Epithelial cell of proximal tubule (primary cell): Measurements from ENCODE around the gene RPL18A. TPM values are rescaled to one million over a fixed set of nuclear protein-coding genes. Genes with fewer than 3 reads are reported as not detected.

Experiments used
- DNase-seq: peaks from one replicate; pipeline ENCODE4 v3.0.0-alpha.2; 2011; ENCODE audit warnings: low read depth
- H3K4me3 ChIP-seq: 2 replicates; pipeline ENCODE4 v1.5.1; 2011; ENCODE audit warnings: low read depth, mild to moderate bottlenecking, low read length
- total RNA-seq: library from RNA; depleted of rRNA; stranded (reverse); fragments of >200 nt; gene quantifications from 2 replicates; pipeline ENCODE4 v1.2.3, GENCODE V29; 2015
- TF ChIP-seq, protein P1 (sequence below): conservative IDR thresholded peaks from 2 replicates; pipeline ENCODE4 v1.5.1; 2012; ENCODE audit warnings: low read depth, mild to moderate bottlenecking, low read length

Gene RPL18A
- total RNA-seq, 1 donor from 2014 or later, result 2,411 TPM

DNA sequence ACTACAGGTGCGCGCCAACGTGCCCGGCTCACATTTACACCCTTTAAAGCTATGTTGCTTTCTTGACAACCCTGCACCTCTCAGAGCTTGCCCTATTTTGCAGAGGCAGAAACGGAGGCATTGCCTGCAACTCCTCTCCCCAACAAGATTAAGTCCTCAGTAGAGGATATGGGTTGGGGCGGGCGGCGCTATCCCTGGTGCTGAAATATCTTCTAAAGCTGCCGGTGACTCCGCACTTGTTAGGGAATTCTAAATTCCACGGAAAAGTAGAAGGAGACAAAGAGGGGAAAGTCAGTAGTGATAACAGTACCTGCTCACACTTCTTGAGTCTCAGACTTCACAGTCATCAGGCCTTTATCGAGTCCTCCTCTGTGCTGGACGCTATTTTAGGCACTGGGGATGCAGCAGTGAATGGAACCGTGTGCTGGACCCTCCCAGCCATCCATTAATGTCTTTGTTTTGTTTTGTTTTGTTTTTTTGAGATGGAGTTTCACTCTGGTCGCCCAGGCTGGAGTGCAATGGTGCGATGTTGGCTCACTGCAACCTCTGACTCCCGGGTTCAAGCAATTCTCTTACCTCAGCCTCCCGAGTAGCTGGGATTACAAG, 30.0 kb downstream of the RPL18A start:
- TF ChIP-seq, protein P1, sequence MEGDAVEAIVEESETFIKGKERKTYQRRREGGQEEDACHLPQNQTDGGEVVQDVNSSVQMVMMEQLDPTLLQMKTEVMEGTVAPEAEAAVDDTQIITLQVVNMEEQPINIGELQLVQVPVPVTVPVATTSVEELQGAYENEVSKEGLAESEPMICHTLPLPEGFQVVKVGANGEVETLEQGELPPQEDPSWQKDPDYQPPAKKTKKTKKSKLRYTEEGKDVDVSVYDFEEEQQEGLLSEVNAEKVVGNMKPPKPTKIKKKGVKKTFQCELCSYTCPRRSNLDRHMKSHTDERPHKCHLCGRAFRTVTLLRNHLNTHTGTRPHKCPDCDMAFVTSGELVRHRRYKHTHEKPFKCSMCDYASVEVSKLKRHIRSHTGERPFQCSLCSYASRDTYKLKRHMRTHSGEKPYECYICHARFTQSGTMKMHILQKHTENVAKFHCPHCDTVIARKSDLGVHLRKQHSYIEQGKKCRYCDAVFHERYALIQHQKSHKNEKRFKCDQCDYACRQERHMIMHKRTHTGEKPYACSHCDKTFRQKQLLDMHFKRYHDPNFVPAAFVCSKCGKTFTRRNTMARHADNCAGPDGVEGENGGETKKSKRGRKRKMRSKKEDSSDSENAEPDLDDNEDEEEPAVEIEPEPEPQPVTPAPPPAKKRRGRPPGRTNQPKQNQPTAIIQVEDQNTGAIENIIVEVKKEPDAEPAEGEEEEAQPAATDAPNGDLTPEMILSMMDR, result no peak
- no peak for DNase-seq

DNA sequence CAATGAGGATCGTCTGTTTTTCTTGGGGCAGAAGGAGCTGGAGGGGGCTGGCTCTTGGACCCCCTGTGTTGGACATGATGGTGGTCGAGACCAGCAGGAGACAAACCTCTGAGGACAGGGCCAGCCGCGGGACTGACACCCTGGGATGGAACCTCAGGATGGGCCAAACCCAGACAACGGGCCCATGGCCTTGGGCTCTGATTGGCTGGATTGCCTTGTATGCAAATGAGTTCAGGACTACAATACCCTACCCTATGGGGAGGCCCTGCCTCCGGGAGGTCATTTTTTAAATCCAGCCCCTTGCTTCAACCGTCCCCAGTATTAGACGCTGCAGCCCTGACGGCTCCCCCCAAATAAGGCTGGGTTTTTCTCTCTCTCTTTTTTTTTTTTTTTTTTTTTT, 34.1 kb downstream of the RPL18A start:
- TF ChIP-seq, protein P1, result no peak
- no peak for DNase-seq
- no peak overlapping the region for H3K4me3 ChIP-seq

More for the DNA sequence above, 30.0 kb downstream of the RPL18A start:
- no peak overlapping the region for H3K4me3 ChIP-seq

DNA sequence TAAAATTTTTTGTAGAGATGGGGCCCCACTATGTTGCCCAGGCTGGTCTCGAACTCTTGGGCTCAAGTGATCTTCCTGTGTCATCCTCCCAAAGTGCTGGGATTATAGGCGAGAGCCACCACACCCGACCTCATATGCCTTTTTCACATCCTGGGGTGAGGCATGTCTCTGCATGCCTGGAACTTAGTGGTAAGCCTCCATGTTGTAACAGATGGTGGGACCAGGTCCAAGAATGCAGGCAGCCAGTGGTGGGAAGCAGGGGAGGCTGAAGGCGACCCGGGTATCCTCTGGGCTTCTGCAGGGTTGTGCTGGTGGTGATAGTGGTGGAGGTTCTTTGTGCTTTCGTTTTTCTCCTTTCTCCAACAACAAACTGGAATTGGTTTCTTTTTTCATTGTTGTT, 43.0 kb downstream of the RPL18A start:
- no peak for DNase-seq
- H3K4me3 ChIP-seq, result no peak overlapping the region
- TF ChIP-seq, protein P1, result no peak

DNA sequence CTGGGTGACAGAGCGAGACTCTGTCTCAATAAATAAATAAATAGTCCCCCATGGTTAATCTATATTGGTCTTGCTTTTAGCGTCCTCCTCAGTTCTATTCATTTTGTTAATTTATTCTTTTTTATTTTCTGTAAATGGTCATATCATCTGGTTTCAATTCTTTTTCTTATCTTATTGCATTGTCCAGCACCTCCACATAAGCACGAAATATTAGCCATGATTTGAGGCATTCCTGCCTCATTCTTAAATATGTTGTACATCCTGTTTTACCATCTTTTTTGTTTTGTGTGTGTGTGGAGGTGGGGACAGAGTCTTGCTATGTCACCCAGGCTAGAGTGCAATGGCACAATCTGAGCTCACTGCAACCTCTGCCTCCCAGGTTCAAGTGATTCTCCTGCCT, 48.5 kb downstream of the RPL18A start:
- H3K4me3 ChIP-seq, result no peak overlapping the region
- TF ChIP-seq, protein P1, result no peak
- DNase-seq, result no peak

DNA sequence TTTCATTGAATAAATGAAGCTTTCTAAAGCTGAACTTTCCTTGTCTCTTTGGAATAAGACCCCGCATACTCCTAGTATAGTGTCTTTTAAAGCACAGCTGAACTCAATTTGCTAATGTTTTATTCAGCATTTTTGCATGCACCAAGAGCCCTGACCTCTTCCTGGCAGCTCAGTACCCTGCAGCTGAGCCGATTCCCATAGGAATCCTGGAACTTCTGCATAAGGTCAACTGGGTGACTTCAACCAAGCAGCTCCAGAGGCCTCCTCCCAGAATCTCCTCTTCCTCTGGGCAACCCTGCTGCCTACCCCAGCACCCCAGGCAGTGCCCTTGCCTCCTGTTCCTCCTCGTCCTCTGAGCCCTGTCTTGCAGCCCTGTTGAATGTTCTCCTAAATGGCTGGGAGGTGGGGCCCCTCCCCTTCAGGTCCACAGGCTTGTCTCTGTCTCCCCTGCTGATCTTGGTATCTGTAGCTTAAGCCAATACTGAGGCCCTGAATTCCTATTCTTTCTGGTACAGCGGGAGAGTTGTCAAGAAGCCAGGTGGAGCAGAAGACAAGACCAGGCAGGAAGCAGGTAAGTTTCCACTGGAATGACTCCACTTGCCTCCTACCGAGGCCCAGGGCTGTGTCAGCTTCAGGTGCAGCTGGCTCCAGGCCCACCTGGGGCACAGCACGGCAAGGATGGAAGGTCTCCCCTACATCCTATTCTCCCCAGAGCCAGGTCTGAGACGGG, 49.5 kb downstream of the RPL18A start:
- TF ChIP-seq, protein P1, result no peak
- H3K4me3 ChIP-seq, result no peak overlapping the region
- no peak for DNase-seq

DNA sequence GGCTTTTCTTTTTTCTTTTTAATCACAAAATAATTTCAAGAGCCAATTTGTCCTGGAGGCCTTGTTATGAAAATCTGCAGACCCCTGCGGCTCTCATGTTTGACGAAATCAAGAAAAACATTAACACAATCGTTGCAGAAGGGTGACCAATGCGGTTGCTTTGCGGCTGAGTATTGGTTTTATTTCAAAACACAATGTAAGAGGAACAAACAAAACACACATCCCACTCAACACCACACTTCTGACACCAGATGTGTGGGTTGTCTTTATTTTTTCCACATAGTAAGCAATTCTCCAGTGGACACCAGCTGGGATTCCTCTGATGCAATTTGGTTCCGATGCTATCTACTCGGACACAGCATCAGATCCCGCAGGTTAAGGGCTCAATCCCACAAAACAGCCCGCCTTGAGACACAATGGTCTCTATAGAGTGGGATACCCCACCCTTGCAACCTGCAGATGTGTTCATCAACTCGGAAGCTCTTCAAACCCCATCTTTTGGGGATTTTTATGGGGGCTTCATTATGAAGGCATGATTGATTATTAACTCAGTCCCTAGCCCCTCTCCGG, 51.2 kb downstream of the RPL18A start:
- no peak overlapping the region for H3K4me3 ChIP-seq
- TF ChIP-seq, protein P1, result no peak
- DNase-seq, result no peak

Other genes with a start within 250 kb of the RPL18A start
- gene UNC13A, start 171.6 kb upstream of the RPL18A start, total RNA-seq, result 0.06 TPM in 1 of 2 replicates, not detected in the other
- 48.8 and 50.6 TPM in 2 replicates for gene MAP1S, start 140.4 kb upstream of the RPL18A start, total RNA-seq
- gene FCHO1, start 108.4 kb upstream of the RPL18A start, total RNA-seq, result 4.2 and 18.0 TPM in 2 replicates
- 11.1 and 17.3 TPM in 2 replicates for gene B3GNT3, start 64.8 kb upstream of the RPL18A start, total RNA-seq
- not detected in 2 replicates for gene INSL3, start 38.4 kb upstream of the RPL18A start, total RNA-seq
- gene JAK3, start 11.9 kb upstream of the RPL18A start, total RNA-seq, result 5.3 and 8.0 TPM in 2 replicates
- not detected in 2 replicates for gene SLC5A5, start 12.0 kb downstream of the RPL18A start, total RNA-seq
- 68.4 and 115 TPM in 2 replicates for gene CCDC124, start 73.1 kb downstream of the RPL18A start, total RNA-seq
- not detected in 2 replicates for gene KCNN1, start 107.2 kb downstream of the RPL18A start, total RNA-seq
- gene ARRDC2, start 148.3 kb downstream of the RPL18A start, total RNA-seq, result 9.9 and 13.4 TPM in 2 replicates
- not detected in 2 replicates for gene IL12RB1, start 227.0 kb downstream of the RPL18A start, total RNA-seq
- 1.7 and 3.5 TPM in 2 replicates for gene MAST3, start 237.9 kb downstream of the RPL18A start, total RNA-seq